Measurements from ENCODE around the gene CD86. TPM values are rescaled to one million over a fixed set of nuclear protein-coding genes. Genes with fewer than 3 reads are reported as not detected.

The CD86 gene
- total RNA-seq, 1 experiment from 2014 or later: not detected

GRCh38 chr3:122019493-122019892 lies 35.7 kb upstream of the CD86 start:
- ChIA-PET CTCF (interaction anchor here (0.5 to 2.5 kb wide), 4 partner anchors 24 to 770 kb away, joined by 3 to 5 read pairs (median 3); no protein-coding TSS in a partner anchor), POLR2A (interaction anchor here (0.6 kb wide), 1 partner anchor 102 kb away, joined by 3 read pairs; no protein-coding TSS in a partner anchor)
- BruUV-seq (replicated peaks): no TSS peak
- H3K27ac Mint-ChIP-seq (ENCODE audit: low read depth, unreplicated experiment): no peak overlapping the region
- H3K4me3 Mint-ChIP-seq (ENCODE audit: unreplicated experiment): no peak overlapping the region
- no peaks in the 10 kb centered on the region for H3K36me3 Mint-ChIP-seq (ENCODE audit: insufficient read depth, unreplicated experiment)
- no peaks in the 10 kb centered on the region for H3K9me3 Mint-ChIP-seq (ENCODE audit: unreplicated experiment)
- no peak for DNase-seq (ENCODE audit: unreplicated experiment)
- H3K27me3 Mint-ChIP-seq (ENCODE audit: insufficient read depth, unreplicated experiment): no peaks in the 10 kb centered on the region
- no peak for TF ChIP-seq CTCF (IDR thresholded peaks at IDR 0.05; ENCODE audit: unreplicated experiment)
- intact Hi-C loops (cut with micrococcal nuclease): no loop called here
- H3K4me1 Mint-ChIP-seq (ENCODE audit: insufficient read depth, unreplicated experiment): no peaks in the 10 kb centered on the region

GRCh38 chr3:122021037-122021436 lies 34.1 kb upstream of the CD86 start:
- ChIA-PET POLR2A (interaction anchor here (0.9 to 1.0 kb wide), 2 partner anchors 23 to 41 kb away, joined by 3 read pairs; no protein-coding TSS in a partner anchor), CTCF (interaction anchor here (0.6 to 2.5 kb wide), 4 partner anchors 10 to 80 kb away, joined by 3 to 5 read pairs (median 4); no protein-coding TSS in a partner anchor)
- intact Hi-C loops (cut with micrococcal nuclease): no loop called here
- no peaks in the 10 kb centered on the region for H3K36me3 Mint-ChIP-seq (ENCODE audit: insufficient read depth, unreplicated experiment)
- no peak overlapping the region for H3K27ac Mint-ChIP-seq (ENCODE audit: low read depth, unreplicated experiment)
- no TSS peak for BruUV-seq (replicated peaks)
- H3K4me1 Mint-ChIP-seq (ENCODE audit: insufficient read depth, unreplicated experiment): no peaks in the 10 kb centered on the region
- H3K9me3 Mint-ChIP-seq (ENCODE audit: unreplicated experiment): no peaks in the 10 kb centered on the region
- no peak overlapping the region for H3K4me3 Mint-ChIP-seq (ENCODE audit: unreplicated experiment)
- no peak for TF ChIP-seq CTCF (IDR thresholded peaks at IDR 0.05; ENCODE audit: unreplicated experiment)
- no peaks in the 10 kb centered on the region for H3K27me3 Mint-ChIP-seq (ENCODE audit: insufficient read depth, unreplicated experiment)
- DNase-seq (ENCODE audit: unreplicated experiment): no peak

- DNase-seq (ENCODE audit: unreplicated experiment): peak; percentile 23
- ChIA-PET CTCF (interaction anchor here (0.5 to 2.1 kb wide), 4 partner anchors 11 to 311 kb away, joined by 3 to 5 read pairs (median 4); no protein-coding TSS in a partner anchor), POLR2A (no interaction called here)
- Mint-ChIP-seq H3K27ac (ENCODE audit: low read depth, unreplicated experiment) (peak within 1 kb of the TSS; percentile 70), H3K36me3 (ENCODE audit: insufficient read depth, unreplicated experiment) (no peaks in the 10 kb centered on the region), H3K9me3 (ENCODE audit: unreplicated experiment) (no peaks in the 10 kb centered on the region), H3K27me3 (ENCODE audit: insufficient read depth, unreplicated experiment) (no peaks in the 10 kb centered on the region), H3K4me1 (ENCODE audit: insufficient read depth, unreplicated experiment) (no peaks in the 10 kb centered on the region), H3K4me3 (ENCODE audit: unreplicated experiment) (peak within 1 kb of the TSS; percentile 73)
- no TSS peak for BruUV-seq (replicated peaks)
- intact Hi-C loops (cut with micrococcal nuclease): no loop called here
- no peak for TF ChIP-seq CTCF (IDR thresholded peaks at IDR 0.05; ENCODE audit: unreplicated experiment)
These were observed 33.3 kb upstream of the CD86 start, which contains the start of gene ILDR1 for GRCh38 chr3:122021811-122022401. ILDR1 (minus strand) TSS chr3:122022247; CDS start chr3:122022077, 170 bp downstream.

GRCh38 chr3:122023335-122023910 lies 31.7 kb upstream of the CD86 start:
- Mint-ChIP-seq H3K27me3 (ENCODE audit: insufficient read depth, unreplicated experiment) (no peaks in the 10 kb centered on the region), H3K9me3 (ENCODE audit: unreplicated experiment) (no peaks in the 10 kb centered on the region), H3K27ac (ENCODE audit: low read depth, unreplicated experiment) (no peak overlapping the region), H3K4me3 (ENCODE audit: unreplicated experiment) (no peak overlapping the region), H3K4me1 (ENCODE audit: insufficient read depth, unreplicated experiment) (no peaks in the 10 kb centered on the region), H3K36me3 (ENCODE audit: insufficient read depth, unreplicated experiment) (no peaks in the 10 kb centered on the region)
- POLR2A ChIA-PET: no interaction called here
- intact Hi-C loops (cut with micrococcal nuclease): no loop called here
- no TSS peak for BruUV-seq (replicated peaks)
- CTCF ChIA-PET: no interaction called here
- no peak for TF ChIP-seq CTCF (IDR thresholded peaks at IDR 0.05; ENCODE audit: unreplicated experiment)
- DNase-seq (ENCODE audit: unreplicated experiment): no peak

All from MCF 10A (cell line).